Neural cell (in vitro differentiated cells): ENCODE data around the gene LRRC46. TPM values are rescaled to one million over a fixed set of nuclear protein-coding genes. Genes with fewer than 3 reads are reported as not detected.

Experiments
- H2AFZ ChIP-seq: fragments of 200-600, 300-800 bp; sonication (generic), shearing (Covaris generic); 2 replicates; pipeline ENCODE4 v1.6.0; 2014; ENCODE audit warnings: low read depth, mild to moderate bottlenecking, antibody characterized with exemption, low read length, moderate library complexity
- H3F3A ChIP-seq: fragments of 200-600 bp; shearing (Covaris generic); 2 replicates; pipeline ENCODE4 v1.6.1; 2016; ENCODE audit warnings: mild to moderate bottlenecking, moderate library complexity, mixed read lengths, antibody characterized with exemption, low read length; ENCODE audit not compliant: insufficient read depth, poor library complexity, severe bottlenecking
- H3K27ac ChIP-seq: fragments of 200-600, 300-800 bp; sonication (generic), shearing (Covaris generic); 2 replicates; pipeline ENCODE4 v1.5.1; 2014; ENCODE audit warnings: mild to moderate bottlenecking, low read length, moderate library complexity
- H3K27me3 ChIP-seq: fragments of 300-800, 200-600 bp; sonication (generic), shearing (Covaris generic); 2 replicates; pipeline ENCODE4 v1.6.0; 2014; ENCODE audit warnings: mild to moderate bottlenecking, low read depth, low read length, moderate library complexity; ENCODE audit not compliant: insufficient read depth
- H3K36me3 ChIP-seq: fragments of 300-800, 200-600 bp; sonication (generic), shearing (Covaris generic); 2 replicates; pipeline ENCODE4 v1.5.1; 2014; ENCODE audit warnings: mild to moderate bottlenecking, antibody characterized with exemption, low read length, moderate library complexity; ENCODE audit not compliant: insufficient read depth
- H3K4me2 ChIP-seq: fragments of 300-800, 200-600 bp; sonication (generic), shearing (Covaris generic); 2 replicates; pipeline ENCODE4 v1.6.0; 2014; ENCODE audit warnings: mild to moderate bottlenecking, low read length
- H3K4me3 ChIP-seq: fragments of 300-800, 200-600 bp; sonication (generic), shearing (Covaris generic); 2 replicates; pipeline ENCODE4 v1.5.1; 2014; ENCODE audit warnings: mild to moderate bottlenecking, low read length, moderate library complexity
- H3K79me2 ChIP-seq: fragments of 200-600 bp; shearing (Covaris generic); replicated peaks from 2 replicates; pipeline ENCODE4 v1.6.0; 2014; ENCODE audit warnings: mild to moderate bottlenecking, low read length, moderate library complexity; ENCODE audit not compliant: insufficient read depth
- H3K9ac ChIP-seq: fragments of 300-800, 200-600 bp; sonication (generic), shearing (Covaris generic); 2 replicates; pipeline ENCODE4 v1.6.1; 2016; ENCODE audit warnings: mild to moderate bottlenecking, low read length, mixed read lengths
- H3K9me2 ChIP-seq: fragments of 200-600 bp; shearing (Covaris generic); 2 replicates; pipeline ENCODE4 v1.6.1; 2016; ENCODE audit warnings: mild to moderate bottlenecking, low read length, mixed read lengths; ENCODE audit not compliant: insufficient read depth
- H3K9me3 ChIP-seq: fragments of 200-600, 300-800 bp; sonication (generic), shearing (Covaris generic); 2 replicates; pipeline ENCODE4 v1.6.1; 2016; ENCODE audit warnings: mild to moderate bottlenecking, mixed run types, low read length, moderate library complexity, mixed read lengths
- H4K20me1 ChIP-seq: fragments of 200-600 bp; shearing (Covaris generic); 2 replicates; pipeline ENCODE4 v1.6.1; 2016; ENCODE audit warnings: mild to moderate bottlenecking, mixed run types; ENCODE audit not compliant: insufficient read depth
- CTCF ChIP-seq: fragments of 450-650 bp; IDR thresholded peaks from 2 replicates; pipeline ENCODE4 v1.5.1; 2014; ENCODE audit warnings: antibody characterized with exemption, mild to moderate bottlenecking, moderate library complexity; ENCODE audit not compliant: poor library complexity, severe bottlenecking
- EP300 ChIP-seq: fragments of 450-650 bp; conservative IDR thresholded peaks from 2 replicates; pipeline ENCODE4 v1.6.1; 2014; ENCODE audit warnings: antibody characterized with exemption, mild to moderate bottlenecking, moderate library complexity; ENCODE audit not compliant: poor library complexity, severe bottlenecking
- EZH2 ChIP-seq: fragments of 200-600, 300-800 bp; shearing (Covaris generic), sonication (generic); IDR thresholded peaks from 2 replicates; pipeline ENCODE4 v1.6.1; 2014; ENCODE audit warnings: antibody characterized with exemption, low read length, borderline replicate concordance, mild to moderate bottlenecking; ENCODE audit not compliant: insufficient read depth, poor library complexity, severe bottlenecking
- MXI1 ChIP-seq: fragments of 450-650 bp; conservative IDR thresholded peaks from 2 replicates; pipeline ENCODE4 v1.6.1; 2014; ENCODE audit warnings: antibody characterized with exemption, mild to moderate bottlenecking; ENCODE audit not compliant: poor library complexity, severe bottlenecking
- POLR2AphosphoS5 ChIP-seq: IDR thresholded peaks from 2 replicates; pipeline ENCODE4 v1.6.1; 2012
- RAD21 ChIP-seq: fragments of 450-650 bp; conservative IDR thresholded peaks from 2 replicates; pipeline ENCODE4 v1.6.1; 2014; ENCODE audit warnings: antibody characterized with exemption, mild to moderate bottlenecking, moderate library complexity
- REST ChIP-seq: IDR thresholded peaks from 2 replicates; pipeline ENCODE4 v1.6.1; 2012; ENCODE audit warnings: borderline replicate concordance
- SMC3 ChIP-seq: fragments of 450-650 bp; conservative IDR thresholded peaks from 2 replicates; pipeline ENCODE4 v1.6.1; 2014; ENCODE audit warnings: antibody characterized with exemption, mild to moderate bottlenecking, moderate library complexity; ENCODE audit not compliant: poor library complexity
- TAF1 ChIP-seq: IDR thresholded peaks from 2 replicates; pipeline ENCODE4 v1.6.1; 2012; ENCODE audit warnings: low read depth
- polyA plus RNA-seq: library from polyadenylated mRNA; depleted of rRNA; stranded (reverse); fragments of >200 nt; gene quantifications from 2 replicates; pipeline ENCODE4 v1.2.3, GENCODE V29; 2014

The LRRC46 gene
- polyA plus RNA-seq, 1 donor from 2014 or later = 0.12 TPM

GRCh38 chr17:47807421-47807820 lies 24.0 kb upstream of the LRRC46 start:
- H3F3A ChIP-seq = no peaks in the 10 kb centered on the region
- TF ChIP-seq CTCF (no peak), EP300 (no peak), TAF1 (no peak), SMC3 (no peak), RAD21 (no peak), REST (no peak), EZH2 (no peak), MXI1 (no peak), POLR2AphosphoS5 (no peak)
- no peak overlapping the region for H2AFZ ChIP-seq
- no peak overlapping the region for H3K4me3 ChIP-seq
- H3K79me2 ChIP-seq = no peaks in the 10 kb centered on the region
- H3K9me3 ChIP-seq = no peaks in the 10 kb centered on the region
- H3K27ac ChIP-seq = no peak overlapping the region
- H3K4me2 ChIP-seq = no peak overlapping the region
- no peaks in the 10 kb centered on the region for H3K27me3 ChIP-seq
- H3K36me3 ChIP-seq = no peaks in the 10 kb centered on the region
- no peaks in the 10 kb centered on the region for H4K20me1 ChIP-seq
- H3K9ac ChIP-seq = no peak overlapping the region
- H3K9me2 ChIP-seq = no peaks in the 10 kb centered on the region

- H3K9me3 ChIP-seq = no peaks in the 10 kb centered on the region
- H4K20me1 ChIP-seq = no peaks in the 10 kb centered on the region
- no peak overlapping the region for H3K4me3 ChIP-seq
- H3K4me2 ChIP-seq = no peak overlapping the region
- no peaks in the 10 kb centered on the region for H3K79me2 ChIP-seq
- no peaks in the 10 kb centered on the region for H3K27me3 ChIP-seq
- H3F3A ChIP-seq = no peaks in the 10 kb centered on the region
- no peak overlapping the region for H3K9ac ChIP-seq
- no peaks in the 10 kb centered on the region for H3K36me3 ChIP-seq
- H3K27ac ChIP-seq = no peak overlapping the region
- H3K9me2 ChIP-seq = no peaks in the 10 kb centered on the region
- H2AFZ ChIP-seq = no peak overlapping the region
- TF ChIP-seq RAD21 (no peak), POLR2AphosphoS5 (no peak), REST (no peak), MXI1 (no peak), EP300 (no peak), CTCF (no peak), SMC3 (no peak), TAF1 (no peak), EZH2 (no peak)
Observed at GRCh38 chr17:47808036-47808829, 23.2 kb upstream of the LRRC46 start.
